ENCODE data around the gene PGBD2.
"Not testable (repeated sequence)": the region's sequence is repeated elsewhere in the genome, so short reads cannot be mapped to it uniquely, and the experiment has no call there.

Gene PGBD2

DNA sequence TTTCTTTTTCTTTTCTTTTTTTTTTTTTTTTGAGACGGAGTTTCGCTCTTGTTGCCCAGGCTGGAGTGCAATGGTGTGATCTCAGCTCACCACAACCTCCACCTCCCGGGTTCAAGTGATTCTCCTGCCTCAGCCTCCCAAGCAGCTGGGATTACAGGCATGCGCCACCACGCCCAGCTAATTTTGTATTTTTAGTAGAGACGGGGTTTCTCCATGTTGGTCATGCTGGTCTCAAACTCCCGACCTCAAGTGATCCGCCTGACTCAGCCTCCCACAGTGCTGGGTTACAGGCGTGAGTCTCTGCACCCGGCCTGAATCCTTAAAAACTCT is 16.2 kb upstream of the PGBD2 start:
- DNase-seq = not testable (repeated sequence)

DNA sequence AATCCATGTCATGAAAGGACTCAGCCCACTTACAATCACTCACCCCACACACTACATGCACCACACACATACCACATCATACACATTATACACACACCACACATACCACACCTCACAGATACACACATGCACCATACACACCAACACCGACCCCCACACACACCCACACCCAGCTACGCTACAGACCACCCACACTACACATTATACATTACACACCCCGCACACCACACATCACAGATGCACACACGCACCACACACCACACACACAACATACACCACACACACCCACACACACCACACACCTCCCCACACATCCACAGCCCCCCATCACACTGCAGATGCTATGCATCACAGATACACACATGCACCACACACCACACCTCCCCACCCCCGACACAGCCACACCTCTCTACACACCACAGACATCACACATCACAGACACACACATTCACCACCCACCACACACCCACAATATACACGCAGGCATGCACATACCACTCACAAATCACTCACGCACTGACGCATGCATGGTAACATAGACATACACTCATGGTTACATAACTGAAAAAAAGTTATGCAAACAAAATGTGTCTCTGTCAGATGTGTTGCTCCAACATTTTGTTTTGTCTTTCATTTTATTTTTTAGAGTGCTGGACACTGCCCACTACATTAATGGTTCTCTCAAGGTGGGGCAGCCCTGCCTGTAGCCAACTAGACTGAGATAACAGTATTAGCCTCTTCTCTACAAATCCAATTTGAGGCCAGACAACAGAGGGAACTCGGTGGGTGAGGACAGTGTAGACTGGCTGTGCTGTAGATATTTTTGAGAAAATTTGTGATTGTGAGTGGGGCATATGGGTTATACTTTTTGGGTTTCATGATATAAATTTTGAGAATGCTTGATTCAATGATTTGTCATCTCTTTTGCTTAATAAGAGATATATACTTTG is 15.2 kb upstream of the PGBD2 start:
- no peak for DNase-seq

DNA sequence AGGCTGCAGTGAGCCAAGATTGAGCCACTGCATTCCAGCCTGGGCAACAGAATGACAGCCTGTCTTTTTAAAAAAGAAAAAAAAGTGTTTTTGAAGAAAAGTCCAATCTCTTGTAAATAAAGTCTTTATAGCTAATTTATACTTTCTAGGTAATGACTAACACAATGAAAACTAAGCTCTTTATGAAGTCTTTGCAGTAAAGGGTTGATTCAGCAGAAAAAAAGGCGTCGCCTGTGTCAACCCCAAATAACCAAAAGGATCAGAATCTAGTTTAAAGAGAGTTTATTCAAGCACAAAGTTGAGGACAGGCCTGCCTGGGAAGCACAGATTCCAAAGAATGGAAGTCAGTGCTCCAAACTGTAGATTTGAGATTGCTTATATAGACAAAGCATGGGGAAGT is 14.3 kb upstream of the PGBD2 start:
- DNase-seq = no peak

- no peak for DNase-seq
Observed at GRCh38 chr1:248892590-248892989, 13.4 kb upstream of the PGBD2 start.

DNA sequence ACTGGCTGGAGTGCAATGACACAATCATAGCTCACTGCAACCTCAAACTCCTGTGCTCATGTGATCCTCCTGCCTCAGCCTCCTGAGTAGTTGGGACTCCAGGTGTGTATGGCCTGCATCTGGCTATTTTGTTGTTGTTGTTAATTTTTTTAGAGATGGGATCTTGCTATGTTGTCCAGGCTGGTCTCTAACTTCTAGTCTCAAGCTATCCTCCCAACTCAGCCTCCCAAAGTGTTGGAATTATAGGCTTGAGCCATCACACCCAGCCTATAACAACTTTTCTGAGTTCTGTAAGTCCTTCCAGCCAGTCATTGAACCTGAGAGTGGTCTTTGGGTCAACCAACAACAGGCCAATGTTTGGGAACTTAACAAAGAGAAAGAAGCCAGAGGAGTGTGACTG is 11.2 kb upstream of the PGBD2 start:
- no peak for DNase-seq

GRCh38 chr1:248897412-248898337 is 8.4 kb upstream of the PGBD2 start:
- no peak for DNase-seq

GRCh38 chr1:248900637-248901036 is 5.4 kb upstream of the PGBD2 start:
- no peak for DNase-seq

- no peak for DNase-seq
Observed at GRCh38 chr1:248901578-248901977, 4.5 kb upstream of the PGBD2 start.

- DNase-seq = no peak
Observed at GRCh38 chr1:248904437-248905216, 1.4 kb upstream of the PGBD2 start.

GRCh38 chr1:248905662-248906008 is 400 bp upstream of the PGBD2 start:
- no peak for DNase-seq

DNA sequence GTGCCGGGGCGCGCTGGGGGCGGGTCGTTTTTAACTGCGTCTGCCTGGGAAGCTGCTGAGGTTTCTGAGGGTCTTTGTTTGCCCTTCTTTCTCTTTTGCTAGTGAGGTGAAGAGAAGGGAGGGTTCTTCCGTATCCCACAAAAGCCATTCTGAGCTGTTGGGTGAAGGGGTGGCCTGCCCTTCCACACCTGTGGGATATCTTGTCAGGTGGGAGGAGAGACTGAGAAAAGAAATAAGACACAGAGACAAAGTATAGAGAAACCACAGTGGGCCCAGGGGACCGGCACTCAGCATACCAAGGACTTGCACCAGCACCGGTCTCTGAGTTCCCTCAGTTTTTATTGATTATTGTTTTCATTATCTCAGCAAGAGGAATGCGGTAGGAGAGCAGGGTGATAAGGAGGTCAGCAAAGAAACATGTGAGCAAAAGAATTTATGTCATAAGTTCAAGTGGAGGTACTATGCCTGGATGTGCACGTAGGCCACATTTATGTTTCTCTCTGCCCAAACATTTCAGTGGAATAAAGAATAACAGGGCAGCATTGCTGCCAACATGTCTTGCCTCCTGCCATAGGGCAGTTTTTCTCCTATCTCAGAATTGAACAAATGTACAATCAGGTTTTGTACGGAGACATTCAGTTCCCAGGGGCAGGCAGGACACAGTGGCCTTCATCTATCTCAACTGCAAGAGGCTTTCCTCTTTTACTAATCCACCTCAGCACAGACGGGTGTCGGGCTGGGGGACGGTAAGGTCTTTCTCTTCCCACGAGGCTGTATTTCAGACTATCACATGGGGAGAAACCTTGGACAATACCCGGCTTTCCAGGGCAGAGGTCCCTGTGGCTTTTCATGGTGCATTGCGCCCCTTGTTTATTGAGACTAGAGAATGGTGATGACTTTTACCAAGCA is 972 bp downstream of the PGBD2 start:
- DNase-seq = no peak

DNA sequence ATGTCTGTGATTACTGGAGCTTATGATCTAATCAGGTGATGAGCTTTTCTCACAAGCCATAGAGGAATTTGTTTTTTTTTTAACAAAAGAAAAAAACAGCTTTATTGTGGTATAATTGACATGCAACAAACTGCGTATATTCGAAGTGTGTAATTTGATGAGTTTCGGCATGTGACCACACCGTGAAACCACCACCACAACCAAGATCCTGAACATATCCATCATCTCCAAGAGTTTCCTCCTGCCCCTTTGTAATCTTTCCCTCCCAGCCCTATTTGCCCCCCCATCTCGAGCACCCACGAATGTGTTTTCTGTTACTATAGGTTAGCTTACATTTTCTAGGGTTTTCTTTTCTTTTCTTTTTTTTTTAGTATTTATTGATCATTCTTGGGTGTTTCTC is 4.7 kb downstream of the PGBD2 start:
- DNase-seq = no peak

GRCh38 chr1:248913933-248914332 is 7.9 kb downstream of the PGBD2 start:
- no peak for DNase-seq

DNA sequence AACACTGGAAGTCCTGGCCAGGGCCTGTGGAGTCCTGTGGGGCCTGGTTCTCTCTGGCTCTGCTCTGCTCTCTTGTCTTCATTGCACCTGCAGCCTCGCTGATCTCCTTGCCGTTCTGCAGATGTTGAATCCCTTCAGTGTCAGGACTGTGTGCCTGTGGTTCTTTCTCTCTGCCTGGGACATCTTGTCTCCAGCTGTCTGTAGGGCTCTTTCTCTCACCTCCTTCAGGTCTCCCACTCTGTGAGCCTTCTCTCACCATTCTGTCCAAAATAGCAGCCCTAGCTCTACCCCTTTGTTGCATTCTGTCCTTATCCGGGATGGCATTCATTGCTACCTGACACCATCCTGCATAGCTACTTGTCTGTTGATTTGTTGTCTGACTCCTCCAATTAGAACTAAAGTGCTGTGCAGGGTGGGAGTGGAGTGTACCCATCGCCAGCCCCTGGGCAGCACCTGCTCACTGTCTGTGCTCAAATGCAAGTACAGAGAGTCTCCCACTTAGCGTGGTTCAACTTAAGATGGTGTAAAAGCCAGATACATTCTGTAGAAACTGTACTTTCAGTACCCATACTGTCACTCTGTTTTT is 8.9 kb downstream of the PGBD2 start:
- DNase-seq = no peak

- peak; percentile 74 for DNase-seq
Observed at GRCh38 chr1:248918131-248918530, 12.1 kb downstream of the PGBD2 start.

- no peak for DNase-seq
Observed at GRCh38 chr1:248923352-248924338, 17.6 kb downstream of the PGBD2 start.

GRCh38 chr1:248924696-248925532 is 18.9 kb downstream of the PGBD2 start:
- peak; percentile 49 for DNase-seq

GRCh38 chr1:248925859-248926258 is 19.8 kb downstream of the PGBD2 start:
- DNase-seq = not testable (repeated sequence)

All from NCI-H1092 (cell line).